COLO829 (cell line): ENCODE results near the gene SRGAP2B.
"Not testable (repeated sequence)": the region's sequence is repeated elsewhere in the genome, so short reads cannot be mapped to it uniquely, and the experiment has no call there.

Source experiments
- DNase-seq: peaks from one replicate; pipeline ENCODE4 v3.0.0; 2012; ENCODE audit warnings: low spot score

The SRGAP2B gene

GRCh38 chr1:145082483-145083255 is 12.5 kb downstream of the SRGAP2B start:
- DNase-seq = not testable (repeated sequence)

GRCh38 chr1:145080193-145080592 is 14.9 kb downstream of the SRGAP2B start:
- not testable (repeated sequence) for DNase-seq

GRCh38 chr1:145079737-145080136 is 15.4 kb downstream of the SRGAP2B start:
- DNase-seq = not testable (repeated sequence)

DNA sequence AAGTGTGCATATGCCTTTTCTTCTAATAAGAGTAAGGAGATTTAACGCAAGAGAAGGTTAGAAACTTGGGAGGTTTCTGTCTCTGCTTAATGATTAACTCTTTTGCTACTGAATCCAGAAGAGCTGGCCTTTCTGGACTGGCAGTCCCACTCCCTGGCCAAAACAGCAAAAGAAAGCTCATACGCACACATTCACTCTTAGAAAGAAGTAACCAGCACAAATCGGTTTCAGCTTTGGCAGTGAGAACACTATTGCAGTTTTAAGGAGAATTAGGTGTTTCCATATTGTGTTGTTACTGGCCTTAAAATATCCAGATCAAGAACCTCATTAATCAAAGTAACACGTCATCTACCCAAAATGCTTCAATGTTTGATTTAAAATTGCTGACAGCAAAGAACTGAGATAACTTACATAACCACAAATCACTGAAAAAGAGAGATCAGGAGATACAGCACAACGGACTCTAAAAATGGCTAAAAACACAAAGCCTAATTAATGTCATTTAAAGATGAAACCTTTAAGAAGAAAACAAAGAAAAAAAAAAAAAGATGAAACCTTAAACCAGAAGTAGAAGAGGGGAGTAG is 16.2 kb downstream of the SRGAP2B start:
- not testable (repeated sequence) for DNase-seq

DNA sequence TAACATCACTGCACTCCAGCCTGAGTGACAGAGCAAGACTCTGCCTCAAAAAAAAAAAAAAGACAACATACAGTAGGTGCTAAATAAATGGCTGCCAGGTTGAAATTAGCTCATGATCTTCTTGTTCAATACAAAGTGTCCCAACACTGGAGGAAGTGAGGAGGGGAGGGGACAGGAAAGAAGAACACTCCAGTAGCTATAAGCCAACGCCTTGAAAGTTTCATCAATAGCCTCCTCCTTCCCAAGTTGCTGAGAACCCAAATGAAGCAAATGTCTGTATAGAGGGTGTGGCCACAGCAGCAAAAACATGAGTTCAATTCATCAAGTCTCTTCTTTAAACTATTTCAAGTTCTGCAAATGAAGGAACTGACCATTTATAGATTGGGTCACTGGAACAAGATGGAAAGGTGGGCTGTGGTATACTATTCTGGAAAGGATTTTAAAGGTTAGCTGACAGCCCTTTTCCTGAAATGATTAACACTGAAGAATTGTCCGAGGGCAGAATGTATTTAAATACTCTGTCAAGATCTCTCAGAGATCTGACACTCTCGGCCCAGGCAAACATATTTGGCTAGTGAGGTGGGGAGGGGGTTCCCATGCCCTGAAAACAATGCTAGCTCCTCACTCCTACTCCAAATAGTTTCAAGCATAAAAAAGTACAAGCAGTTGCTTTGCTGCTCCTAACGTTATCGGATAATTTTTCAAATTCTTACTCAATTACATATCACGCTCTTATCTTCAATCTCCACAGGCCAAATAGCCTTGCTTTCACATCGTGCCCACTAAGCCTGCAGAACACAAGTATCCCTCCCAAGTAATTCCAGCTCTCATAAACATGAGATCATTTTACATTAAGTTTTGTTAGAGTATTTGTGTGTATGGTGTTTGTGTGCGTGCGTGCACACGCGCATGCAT is 17.0 kb downstream of the SRGAP2B start:
- DNase-seq = not testable (repeated sequence)

GRCh38 chr1:145076877-145077276 is 18.3 kb downstream of the SRGAP2B start:
- not testable (repeated sequence) for DNase-seq

DNA sequence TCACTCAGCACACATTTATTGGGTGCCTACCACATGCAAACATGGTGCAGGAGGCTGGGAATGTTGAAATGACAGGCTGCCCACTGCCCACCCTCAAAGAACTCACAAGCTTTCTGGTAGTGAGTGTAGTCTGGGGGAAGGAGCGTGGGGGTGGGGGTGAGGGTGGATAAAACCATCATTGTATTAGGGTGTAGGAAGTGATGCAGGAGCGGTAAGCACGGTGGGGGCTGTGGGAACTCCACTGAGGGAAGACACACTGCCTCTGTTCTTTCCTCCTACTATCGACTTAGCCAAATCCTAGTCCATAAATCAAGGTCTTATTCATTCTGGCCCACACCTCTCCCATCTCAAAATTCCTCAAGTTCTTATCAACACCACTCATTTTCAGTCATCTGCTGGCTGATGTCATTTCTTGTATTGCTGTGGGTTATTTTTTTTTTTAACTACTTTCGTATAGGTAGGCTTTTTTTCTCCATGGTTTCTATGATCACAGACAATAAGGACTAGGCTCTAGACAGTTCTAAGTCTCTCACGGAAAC is 21.0 kb downstream of the SRGAP2B start:
- DNase-seq = not testable (repeated sequence)

GRCh38 chr1:145071569-145071968 is 23.6 kb downstream of the SRGAP2B start:
- not testable (repeated sequence) for DNase-seq

- DNase-seq = not testable (repeated sequence)
Observed at GRCh38 chr1:145066486-145066885, 28.6 kb downstream of the SRGAP2B start.

DNA sequence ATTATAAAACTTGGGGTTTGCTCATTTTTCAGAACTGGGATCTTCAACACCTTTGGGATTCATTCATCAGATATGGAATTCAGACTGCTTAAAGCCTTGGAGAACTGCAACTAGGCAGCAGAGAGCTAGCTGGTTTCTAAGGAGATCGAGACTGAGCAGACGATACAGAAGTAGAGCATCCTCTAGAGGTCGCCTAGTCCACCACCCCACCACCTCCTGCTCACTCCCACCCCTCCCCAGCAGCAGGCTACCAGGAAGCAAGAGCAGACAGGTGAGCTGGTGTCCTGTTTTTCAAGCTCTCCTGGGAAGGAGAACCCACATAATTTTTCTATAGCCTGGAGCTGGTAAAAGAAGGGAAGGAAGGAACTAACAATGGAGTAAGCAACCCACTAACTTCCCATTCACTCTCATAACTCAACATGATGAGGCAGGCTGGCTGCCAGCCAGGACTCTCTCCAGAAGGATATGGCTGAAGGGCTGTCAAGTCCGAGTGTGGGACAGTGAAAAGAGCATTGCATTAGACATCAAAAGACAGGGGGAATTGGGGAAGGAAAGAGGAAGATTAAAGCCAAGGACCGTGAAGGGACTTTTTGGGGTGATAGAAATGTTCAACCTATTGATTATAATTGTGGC is 29.8 kb downstream of the SRGAP2B start:
- DNase-seq = not testable (repeated sequence)

GRCh38 chr1:145063941-145064648 is 31.0 kb downstream of the SRGAP2B start:
- not testable (repeated sequence) for DNase-seq

- not testable (repeated sequence) for DNase-seq
Observed at GRCh38 chr1:145063285-145063684, 31.8 kb downstream of the SRGAP2B start.

DNA sequence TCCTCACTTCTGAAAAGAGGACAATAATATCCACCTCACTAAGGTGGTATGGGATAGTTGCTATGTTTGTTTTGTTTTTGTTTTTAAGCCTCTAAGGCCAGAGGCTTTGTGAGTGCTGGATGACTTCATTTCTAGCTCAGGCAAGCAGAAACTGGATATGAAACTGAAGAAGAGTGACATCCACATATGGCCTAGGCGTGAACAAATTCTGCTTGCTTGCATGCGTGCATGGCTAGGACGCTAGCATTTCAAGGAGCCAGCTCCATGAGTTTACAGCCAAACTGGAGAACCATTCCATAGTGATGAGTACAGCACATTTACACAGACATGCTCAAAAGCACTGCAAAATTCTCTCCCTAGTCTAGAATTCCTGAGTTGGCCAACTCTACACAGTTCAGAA is 36.9 kb downstream of the SRGAP2B start:
- not testable (repeated sequence) for DNase-seq

DNA sequence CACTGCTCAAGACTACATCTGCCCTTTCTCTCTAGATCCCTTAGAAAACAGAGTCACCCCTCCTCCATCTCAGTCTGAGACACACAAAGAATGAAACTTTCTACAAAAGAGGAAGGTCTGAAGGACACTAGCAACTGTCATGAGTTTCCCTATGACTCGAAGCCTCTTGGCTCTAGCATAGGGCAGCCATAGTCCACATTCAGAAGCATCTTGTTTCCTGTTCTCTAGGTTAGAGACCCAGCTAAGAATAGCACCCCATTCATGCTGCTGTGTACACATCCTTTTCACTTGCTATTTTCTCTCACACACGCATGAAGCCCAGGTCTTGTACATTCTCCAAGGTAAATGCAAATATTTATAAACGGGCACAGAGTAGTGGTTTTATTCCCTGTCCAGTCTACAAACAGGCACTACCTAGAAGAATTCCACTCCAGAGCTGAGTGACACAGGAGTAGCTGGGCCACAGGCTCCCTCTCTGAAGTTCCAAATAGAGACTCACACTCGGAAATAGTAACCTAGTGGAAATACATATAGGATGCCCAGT is 39.8 kb downstream of the SRGAP2B start:
- DNase-seq = not testable (repeated sequence)

- DNase-seq = not testable (repeated sequence)
Observed at GRCh38 chr1:145053428-145053827, 41.7 kb downstream of the SRGAP2B start.

- DNase-seq = not testable (repeated sequence)
Observed at GRCh38 chr1:145052019-145052776, 42.9 kb downstream of the SRGAP2B start.

GRCh38 chr1:145048181-145048856 is 46.8 kb downstream of the SRGAP2B start:
- not testable (repeated sequence) for DNase-seq

- DNase-seq = not testable (repeated sequence)
Observed at GRCh38 chr1:145047553-145047952, 47.6 kb downstream of the SRGAP2B start.

- DNase-seq = not testable (repeated sequence)
Observed at GRCh38 chr1:145045571-145046273, 49.4 kb downstream of the SRGAP2B start.
